Retinal pigment epithelial cell (primary cell): ENCODE data around the gene IGFBP2.

Experiments used
- DNase-seq: peaks from one replicate; pipeline ENCODE4 v3.0.0-alpha.2; 2010; ENCODE audit warnings: low read depth
- H3K4me3 ChIP-seq: 2 replicates; pipeline ENCODE4 v1.5.1; 2011; ENCODE audit warnings: mild to moderate bottlenecking, low read length, control low read depth, moderate library complexity
- TF ChIP-seq, protein P1 (sequence below): conservative IDR thresholded peaks from 2 replicates; pipeline ENCODE4 v1.5.1; 2011; ENCODE audit warnings: low read depth, low read length, control low read depth, inconsistent platforms

The IGFBP2 gene

GRCh38 chr2:216650626-216651257 lies 17.5 kb downstream of the IGFBP2 start:
- DNase-seq: no peak
- TF ChIP-seq, protein P1, sequence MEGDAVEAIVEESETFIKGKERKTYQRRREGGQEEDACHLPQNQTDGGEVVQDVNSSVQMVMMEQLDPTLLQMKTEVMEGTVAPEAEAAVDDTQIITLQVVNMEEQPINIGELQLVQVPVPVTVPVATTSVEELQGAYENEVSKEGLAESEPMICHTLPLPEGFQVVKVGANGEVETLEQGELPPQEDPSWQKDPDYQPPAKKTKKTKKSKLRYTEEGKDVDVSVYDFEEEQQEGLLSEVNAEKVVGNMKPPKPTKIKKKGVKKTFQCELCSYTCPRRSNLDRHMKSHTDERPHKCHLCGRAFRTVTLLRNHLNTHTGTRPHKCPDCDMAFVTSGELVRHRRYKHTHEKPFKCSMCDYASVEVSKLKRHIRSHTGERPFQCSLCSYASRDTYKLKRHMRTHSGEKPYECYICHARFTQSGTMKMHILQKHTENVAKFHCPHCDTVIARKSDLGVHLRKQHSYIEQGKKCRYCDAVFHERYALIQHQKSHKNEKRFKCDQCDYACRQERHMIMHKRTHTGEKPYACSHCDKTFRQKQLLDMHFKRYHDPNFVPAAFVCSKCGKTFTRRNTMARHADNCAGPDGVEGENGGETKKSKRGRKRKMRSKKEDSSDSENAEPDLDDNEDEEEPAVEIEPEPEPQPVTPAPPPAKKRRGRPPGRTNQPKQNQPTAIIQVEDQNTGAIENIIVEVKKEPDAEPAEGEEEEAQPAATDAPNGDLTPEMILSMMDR: no peak
- no peak overlapping the region for H3K4me3 ChIP-seq

- H3K4me3 ChIP-seq: no peak overlapping the region
- DNase-seq: peak; percentile 18
- TF ChIP-seq, protein P1: no peak
Observed at GRCh38 chr2:216651351-216651881, 18.2 kb downstream of the IGFBP2 start.

DNA sequence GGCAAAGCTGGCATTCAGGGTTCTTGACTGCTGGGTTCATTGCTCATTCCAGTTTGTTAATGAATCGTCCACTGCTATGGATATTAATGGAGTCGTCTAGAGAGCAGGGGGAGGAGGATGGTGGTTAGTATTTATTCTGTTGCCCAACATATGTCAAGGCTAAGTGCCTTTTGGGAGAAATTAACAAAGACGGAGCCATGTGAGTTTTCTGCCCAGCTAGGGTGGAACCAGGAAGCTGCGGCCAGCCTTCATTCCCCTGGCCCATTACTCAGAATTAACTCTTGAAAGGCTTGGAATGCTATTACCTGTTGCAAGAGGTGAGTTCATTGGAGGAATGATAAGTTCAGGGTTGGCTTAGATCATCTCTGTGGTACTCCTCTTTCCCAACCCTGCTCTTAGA lies 19.3 kb downstream of the IGFBP2 start:
- TF ChIP-seq, protein P1: no peak
- DNase-seq: no peak
- H3K4me3 ChIP-seq: no peak overlapping the region

- no peak overlapping the region for H3K4me3 ChIP-seq
- DNase-seq: no peak
- TF ChIP-seq, protein P1: no peak
Observed at GRCh38 chr2:216653093-216653799, 20.0 kb downstream of the IGFBP2 start.

DNA sequence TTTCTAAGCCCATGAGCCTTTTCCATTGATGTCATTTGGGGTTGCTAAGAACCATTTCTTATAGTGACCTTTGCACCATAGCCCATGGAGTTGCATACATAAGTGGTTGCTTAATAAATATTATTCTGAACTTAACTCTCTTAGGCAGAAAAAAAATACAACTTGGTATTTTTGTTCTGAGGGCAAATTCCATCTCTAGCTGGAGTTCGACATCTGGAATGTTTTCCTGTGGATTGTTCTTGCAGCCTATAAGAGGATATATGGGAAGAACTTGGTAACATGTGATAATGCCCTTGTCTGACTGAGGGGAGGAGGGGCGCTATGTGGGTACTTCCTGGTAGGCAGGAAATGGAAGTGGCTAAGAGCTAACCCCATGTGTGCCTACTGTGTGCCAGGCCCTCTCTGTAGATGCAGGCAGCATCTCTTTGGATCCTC lies 20.7 kb downstream of the IGFBP2 start:
- TF ChIP-seq, protein P1: no peak
- no peak for DNase-seq
- H3K4me3 ChIP-seq: no peak overlapping the region

- DNase-seq: no peak
- H3K4me3 ChIP-seq: no peak overlapping the region
- TF ChIP-seq, protein P1: no peak
Observed at GRCh38 chr2:216654528-216655052, 21.4 kb downstream of the IGFBP2 start.
